GM18861 (cell line): Measurements from ENCODE around the gene SERPINA5.

Source experiments
- ATAC-seq: cut with Tn5 transposase; IDR thresholded peaks from one replicate; pipeline ENCODE4 v1.9.1; 2021; ENCODE audit not compliant: unreplicated experiment

SERPINA5 gene

DNA sequence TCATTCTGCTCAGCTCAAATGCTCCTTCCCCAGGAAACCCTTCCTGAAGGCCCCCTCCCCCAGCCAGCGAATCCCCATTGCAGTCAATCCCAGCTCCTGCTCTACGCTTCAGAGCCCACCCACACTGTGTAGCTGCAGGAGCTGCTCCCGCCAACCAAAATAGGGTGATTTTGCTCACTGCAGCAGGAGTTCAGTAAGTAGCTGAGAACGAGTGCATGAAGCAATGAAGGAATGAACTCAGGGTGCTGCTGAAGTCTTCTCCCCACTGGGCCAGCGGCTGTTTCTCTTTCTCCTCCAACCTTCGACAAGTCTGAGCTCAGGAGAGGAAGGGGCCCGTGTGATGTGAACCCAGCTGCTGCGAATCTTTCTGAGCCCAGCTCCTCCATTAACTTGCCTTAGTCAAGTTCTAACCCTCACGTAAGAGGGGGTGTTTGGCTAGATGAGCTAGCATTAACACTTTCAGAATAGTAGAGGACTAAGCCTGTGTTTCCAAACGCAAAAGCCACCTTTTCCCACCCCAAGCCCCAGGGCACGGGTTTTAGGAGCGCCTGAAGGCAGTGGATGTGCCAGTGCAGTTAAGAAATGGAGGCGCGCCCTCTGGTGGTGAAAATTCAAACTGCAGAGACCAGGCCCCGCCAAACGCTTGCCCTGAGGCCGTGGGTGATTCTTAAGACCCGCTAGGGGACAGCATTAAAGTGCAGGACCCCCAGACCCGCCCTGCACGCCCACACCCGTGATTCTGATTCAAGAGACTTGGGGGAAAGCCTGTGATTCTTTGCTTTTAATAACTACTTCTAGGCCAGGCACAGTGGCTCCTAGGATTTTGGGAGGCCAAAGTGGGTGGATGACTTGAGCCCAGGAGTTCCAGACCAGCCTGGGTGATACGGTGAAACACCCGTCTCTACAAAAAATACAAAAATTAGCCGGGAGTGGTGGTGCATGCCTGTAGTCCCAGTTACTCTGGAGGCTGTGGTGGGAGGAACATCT is 31.9 kb upstream of the SERPINA5 start:
- no peak for ATAC-seq

GRCh38 chr14:94550041-94550440 is 31.2 kb upstream of the SERPINA5 start:
- ATAC-seq: no peak

- ATAC-seq: no peak
Measured at GRCh38 chr14:94555991-94556390, 25.2 kb upstream of the SERPINA5 start.

DNA sequence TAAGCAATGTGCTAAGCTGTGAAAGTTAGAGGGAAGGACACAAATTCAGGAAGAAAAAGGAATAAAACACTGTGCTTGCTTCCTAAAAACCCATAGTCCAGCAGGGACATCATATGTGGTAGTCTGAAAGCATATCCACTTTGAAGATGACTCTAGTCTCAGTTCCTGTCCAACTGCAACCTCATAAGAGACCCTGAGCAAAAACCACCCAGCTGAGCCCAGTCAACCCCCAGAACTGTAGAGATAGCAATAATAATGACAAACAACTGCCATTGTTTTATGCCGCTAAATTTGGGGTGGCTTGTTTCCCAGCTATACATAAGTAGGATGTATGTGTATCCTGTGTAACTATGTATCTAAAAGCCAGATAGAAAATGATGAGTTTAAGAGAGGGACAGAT is 23.9 kb upstream of the SERPINA5 start:
- no peak for ATAC-seq

- ATAC-seq: no peak
Measured at GRCh38 chr14:94558842-94559241, 22.4 kb upstream of the SERPINA5 start.

DNA sequence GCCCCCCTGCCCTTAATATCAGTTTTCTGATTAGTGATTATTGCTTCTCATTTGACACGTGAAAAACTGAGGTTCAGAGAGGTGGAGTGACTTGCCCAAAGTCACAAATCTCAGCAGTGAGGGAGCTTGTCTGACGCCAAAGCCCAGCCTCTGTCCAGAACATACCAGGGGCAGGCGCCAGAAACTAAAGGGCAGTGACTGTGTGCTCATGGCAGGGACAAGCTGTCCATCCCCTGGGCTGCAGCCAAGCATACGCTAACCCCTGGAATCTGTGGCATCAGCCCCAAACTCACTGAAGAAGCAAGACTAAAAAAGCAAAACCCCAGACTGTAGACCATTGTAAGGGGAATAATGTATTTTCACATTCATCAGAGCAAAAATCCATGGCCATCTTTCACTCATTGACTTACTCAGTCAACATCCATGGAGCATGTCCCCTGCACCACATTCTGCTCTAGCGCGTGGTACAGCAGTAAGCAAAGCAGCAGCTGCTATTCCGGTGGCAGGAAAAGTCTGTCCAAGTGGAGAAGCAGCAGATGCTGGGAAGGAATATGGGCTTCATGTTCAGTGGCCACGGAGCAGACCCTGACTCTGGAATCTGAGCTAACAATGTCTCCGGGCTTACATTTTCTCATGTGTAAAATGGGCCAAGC is 21.5 kb upstream of the SERPINA5 start:
- ATAC-seq: no peak

DNA sequence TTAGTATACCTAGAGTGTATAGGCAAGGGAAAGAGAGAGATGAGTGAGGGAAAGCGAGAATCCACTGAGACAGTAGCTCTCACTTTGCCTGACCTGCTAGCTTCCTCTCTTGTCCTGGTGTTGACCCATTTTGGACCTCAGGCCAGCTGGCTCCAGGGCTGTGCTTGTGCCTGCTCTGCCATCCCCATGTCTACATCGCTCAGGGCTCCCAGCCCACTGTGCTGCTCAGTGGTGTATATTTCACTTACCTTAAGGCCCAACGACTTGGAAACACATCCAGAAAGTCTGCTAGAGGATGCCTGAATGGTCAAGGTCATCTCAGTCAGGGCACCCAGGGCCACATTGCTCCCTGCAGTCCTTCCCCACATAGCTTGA is 20.9 kb upstream of the SERPINA5 start:
- no peak for ATAC-seq

- ATAC-seq: no peak
Measured at GRCh38 chr14:94560751-94561655, 20.2 kb upstream of the SERPINA5 start, which contains the start of gene SERPINA4. Gene SERPINA4, plus strand, starts transcription at chr14:94561442. Its CDS starts 2,041 bp downstream, at chr14:94563483.

- no peak for ATAC-seq
Measured at GRCh38 chr14:94561656-94562010, 19.6 kb upstream of the SERPINA5 start.

DNA sequence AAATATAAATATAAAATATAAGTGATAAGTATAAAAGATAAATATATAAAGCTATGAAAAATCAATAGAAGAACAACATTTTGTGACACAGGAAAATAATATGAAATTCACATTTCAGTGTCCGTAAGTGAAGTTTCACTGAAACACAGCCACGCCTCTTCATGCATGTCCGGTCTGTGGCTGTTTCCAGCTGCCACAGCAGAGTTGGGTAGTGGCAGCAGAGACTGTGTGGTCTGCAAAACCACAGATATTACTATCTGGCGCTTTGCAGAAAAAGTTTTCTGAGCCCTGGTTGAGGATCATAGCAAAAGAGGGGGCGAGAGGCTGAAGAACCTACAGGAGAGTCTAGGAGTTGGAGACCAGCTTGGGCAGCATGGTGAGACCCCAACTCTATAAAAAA is 19.2 kb upstream of the SERPINA5 start:
- ATAC-seq: no peak

DNA sequence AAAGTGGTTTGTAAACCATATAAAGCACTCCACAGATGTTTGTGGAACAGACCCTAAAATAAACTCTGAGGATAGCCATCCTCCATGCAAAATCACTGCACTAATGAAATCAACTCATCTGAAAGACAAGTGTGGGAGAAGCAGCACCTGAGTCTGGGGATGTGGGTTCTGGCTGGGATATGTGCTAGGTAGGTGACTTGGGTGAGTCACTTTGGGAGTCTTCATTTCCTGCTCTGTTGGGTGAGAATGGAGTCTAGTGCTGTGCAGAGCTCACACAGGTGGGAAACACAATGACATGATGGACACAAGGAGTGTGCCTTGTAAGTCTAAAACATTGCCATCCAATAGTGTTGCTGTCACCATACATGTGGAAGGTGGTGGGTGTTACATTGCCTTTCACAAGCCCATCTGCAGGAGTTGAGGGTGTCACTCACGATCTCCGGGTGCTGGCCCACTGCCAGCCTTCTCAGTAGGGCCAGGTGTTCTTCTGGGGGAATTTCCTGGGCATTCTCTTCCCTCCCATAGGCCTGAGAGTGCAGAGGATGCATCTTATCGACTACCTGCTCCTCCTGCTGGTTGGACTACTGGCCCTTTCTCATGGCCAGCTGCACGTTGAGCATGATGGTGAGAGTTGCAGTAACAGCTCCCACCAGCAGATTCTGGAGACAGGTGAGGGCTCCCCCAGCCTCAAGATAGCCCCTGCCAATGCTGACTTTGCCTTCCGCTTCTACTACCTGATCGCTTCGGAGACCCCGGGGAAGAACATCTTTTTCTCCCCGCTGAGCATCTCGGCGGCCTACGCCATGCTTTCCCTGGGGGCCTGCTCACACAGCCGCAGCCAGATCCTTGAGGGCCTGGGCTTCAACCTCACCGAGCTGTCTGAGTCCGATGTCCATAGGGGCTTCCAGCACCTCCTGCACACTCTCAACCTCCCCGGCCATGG is 18.0 kb upstream of the SERPINA5 start:
- no peak for ATAC-seq

- no peak for ATAC-seq
Measured at GRCh38 chr14:94564381-94564780, 16.8 kb upstream of the SERPINA5 start.

DNA sequence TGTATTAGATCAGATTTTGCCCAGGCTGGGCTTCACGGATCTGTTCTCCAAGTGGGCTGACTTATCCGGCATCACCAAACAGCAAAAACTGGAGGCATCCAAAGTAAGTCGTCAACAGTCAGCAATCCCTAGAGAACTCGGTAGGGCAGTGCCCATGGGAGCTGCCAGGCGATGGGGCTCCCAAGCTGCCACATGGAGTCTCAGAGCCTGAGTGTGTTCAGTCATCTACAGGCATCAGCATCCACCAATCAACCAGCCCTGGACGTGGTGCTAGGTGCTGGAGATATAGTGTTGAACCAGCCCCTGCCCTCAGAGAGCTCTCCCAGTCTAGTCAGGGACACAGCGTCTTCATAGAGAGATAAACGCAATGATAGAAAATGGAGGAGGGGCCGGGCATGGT is 13.0 kb upstream of the SERPINA5 start:
- no peak for ATAC-seq

DNA sequence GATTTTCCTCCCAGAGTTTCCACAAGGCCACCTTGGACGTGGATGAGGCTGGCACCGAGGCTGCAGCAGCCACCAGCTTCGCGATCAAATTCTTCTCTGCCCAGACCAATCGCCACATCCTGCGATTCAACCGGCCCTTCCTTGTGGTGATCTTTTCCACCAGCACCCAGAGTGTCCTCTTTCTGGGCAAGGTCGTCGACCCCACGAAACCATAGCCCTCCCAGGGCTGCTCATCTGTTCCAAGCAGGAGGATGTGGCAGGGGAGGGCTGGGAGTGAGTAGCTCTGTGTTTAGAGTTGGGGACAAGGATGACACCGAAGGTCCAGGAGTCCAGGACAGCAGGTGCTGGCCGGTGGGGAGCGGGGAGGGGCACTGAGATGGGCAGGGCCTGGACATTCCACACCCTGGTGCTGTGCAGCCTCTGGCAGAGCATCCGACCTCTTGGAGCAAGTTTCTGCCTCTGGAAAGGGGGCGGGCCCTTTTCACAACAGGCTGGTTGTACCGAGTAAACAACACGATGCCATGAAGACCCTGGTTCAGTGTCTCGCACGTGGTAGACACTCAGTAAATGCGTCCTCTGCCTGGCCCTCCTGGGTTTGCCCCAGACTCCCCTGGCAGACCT is 11.7 kb upstream of the SERPINA5 start:
- ATAC-seq: no peak

DNA sequence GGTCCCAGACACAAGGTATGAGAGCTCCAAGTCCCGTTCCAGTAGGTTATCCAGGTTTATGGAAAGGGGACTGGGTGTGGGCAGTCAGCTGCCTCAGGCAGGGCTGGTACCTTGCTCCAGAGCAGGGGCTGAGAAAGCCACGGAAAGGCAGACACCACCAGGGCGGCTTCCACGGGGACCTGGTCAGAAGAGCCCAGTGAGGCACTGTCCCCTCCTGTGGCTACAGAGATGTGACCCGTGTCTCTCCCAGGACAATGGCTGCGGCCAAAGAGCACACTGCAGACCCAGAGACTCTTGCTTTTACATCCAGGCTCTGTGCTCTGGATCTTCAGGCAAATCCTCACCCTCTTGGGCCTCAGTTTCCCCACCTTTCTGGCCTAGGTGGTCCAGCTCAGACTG is 11.2 kb upstream of the SERPINA5 start:
- no peak for ATAC-seq

DNA sequence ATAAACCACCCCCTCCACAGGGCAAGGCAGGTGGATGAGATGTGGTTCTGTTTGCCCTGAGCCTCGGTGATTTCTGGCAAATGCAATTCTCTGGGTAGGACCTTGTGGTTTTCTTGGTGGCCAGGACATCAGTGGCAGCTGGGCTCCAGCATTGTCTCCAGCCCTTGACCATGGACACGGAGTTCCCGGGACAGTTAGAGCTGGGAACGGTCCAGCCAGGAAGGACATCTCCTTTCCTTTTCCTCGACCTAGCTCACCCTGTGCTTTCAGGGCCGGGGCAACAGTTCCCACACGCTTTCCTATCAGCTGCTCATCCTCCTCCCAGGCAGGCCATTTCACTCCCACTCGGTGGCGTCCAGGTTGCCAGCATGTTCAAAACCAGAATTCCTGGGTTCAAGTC is 10.8 kb upstream of the SERPINA5 start:
- no peak for ATAC-seq

DNA sequence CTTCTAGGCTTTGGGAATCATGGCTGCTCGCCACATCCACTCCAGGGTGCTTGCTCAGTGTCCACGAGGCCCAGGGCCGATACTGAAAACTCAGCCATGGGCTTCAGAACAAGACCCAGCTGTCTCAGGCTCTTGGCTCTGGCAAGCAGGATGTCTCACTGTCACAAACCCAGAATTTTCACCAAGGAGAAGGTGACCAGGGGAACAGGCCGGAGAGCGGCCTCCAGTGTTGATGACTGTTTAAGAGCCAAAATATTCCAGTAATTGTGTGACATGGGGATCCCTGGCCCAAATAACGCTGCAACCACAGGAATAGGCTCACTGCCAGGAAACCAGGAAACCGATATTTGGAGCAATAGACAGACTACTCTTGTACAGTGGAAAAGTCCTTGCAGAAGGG is 9.8 kb upstream of the SERPINA5 start:
- no peak for ATAC-seq

DNA sequence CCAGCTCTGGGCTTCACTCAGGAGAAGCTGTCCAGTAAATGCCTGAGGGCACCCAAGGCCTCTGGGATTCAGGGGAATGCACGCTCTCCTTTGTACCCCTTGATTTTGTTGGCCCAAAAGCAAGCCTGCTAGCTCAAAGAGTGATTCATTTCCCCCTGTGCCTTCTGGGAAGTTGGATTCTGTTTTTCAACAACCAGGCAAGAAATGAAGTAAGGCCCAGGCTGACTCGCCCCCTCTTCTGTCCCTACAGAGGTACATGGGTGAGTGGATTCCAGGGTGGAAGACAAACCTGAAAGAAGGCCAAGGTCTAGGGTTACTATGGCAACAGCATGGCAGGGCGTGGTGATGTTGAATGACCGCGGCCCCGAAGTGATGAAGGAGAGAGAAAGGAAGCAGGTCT is 9.3 kb upstream of the SERPINA5 start:
- ATAC-seq: no peak

DNA sequence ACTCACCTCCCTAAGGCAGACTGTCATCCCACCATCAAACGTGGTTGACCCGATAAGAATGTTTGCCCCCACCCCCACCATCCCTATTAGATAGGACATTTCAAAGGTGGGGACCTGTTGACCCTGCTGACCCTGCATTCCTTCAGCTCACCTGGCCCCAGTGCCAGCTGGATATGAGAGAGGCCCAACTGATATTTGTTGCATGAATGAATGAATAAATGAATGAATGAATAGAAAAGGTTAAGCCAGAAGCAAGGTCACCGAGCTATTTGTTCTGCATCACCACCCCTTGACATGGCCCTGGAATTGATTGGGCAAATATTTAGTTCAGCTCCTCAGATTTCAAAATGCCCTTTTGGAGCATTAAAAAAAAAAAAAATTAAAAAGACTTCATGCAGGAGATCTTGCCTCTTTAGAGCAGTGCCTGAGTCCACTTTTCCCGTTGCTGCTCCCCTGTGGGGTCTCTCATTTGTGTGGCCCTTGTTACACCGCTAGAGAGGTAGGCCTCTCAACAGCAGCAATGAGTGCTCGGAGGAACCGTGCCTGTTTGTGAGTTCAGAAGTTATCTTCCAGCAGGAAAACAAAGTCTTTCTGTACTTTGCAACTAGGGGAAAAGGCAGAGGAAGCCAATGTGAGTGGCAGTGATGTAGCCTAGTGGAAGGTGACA is 8.5 kb upstream of the SERPINA5 start:
- no peak for ATAC-seq
